GM12865 (cell line): ENCODE results near the gene ZFPM1.

Experiments
- DNase-seq: peaks from one replicate; pipeline ENCODE4 v3.0.0; 2010; ENCODE audit warnings: low read depth
- H3K4me3 ChIP-seq: 2 replicates; pipeline ENCODE4 v1.5.1; 2011; ENCODE audit warnings: mild to moderate bottlenecking, low read depth, low read length, control low read depth
- CTCF ChIP-seq: IDR thresholded peaks from 2 replicates; pipeline ENCODE4 v1.5.1; 2011; ENCODE audit warnings: low read length, control low read depth, low read depth, inconsistent platforms; ENCODE audit not compliant: insufficient read depth; ENCODE audit errors: missing control alignments

ZFPM1 gene

GRCh38 chr16:88566158-88566557, 113.1 kb downstream of the ZFPM1 start:
- TF ChIP-seq CTCF: no peak
- no peak overlapping the region for H3K4me3 ChIP-seq
- DNase-seq: no peak

- DNase-seq: no peak
- TF ChIP-seq CTCF: no peak
- H3K4me3 ChIP-seq: peak overlapping the region; percentile 92
These were observed 115.9 kb downstream of the ZFPM1 start for GRCh38 chr16:88568710-88569613.

- TF ChIP-seq CTCF: no peak
- H3K4me3 ChIP-seq: peak overlapping the region; percentile 92
- no peak for DNase-seq
These were observed 116.5 kb downstream of the ZFPM1 start for GRCh38 chr16:88569614-88569984.

- TF ChIP-seq CTCF: no peak
- peak within 1 kb of the TSS; percentile 92 for H3K4me3 ChIP-seq
- DNase-seq: peak; percentile 98
These were observed 117.1 kb downstream of the ZFPM1 start, which contains the start of gene ZC3H18 for GRCh38 chr16:88569985-88570690. Gene ZC3H18 (plus strand): TSS chr16:88570403. CDS start chr16:88577124, 6,721 bp downstream.

GRCh38 chr16:88570691-88571092, 117.6 kb downstream of the ZFPM1 start:
- DNase-seq: peak; percentile 41
- H3K4me3 ChIP-seq: peak overlapping the region; percentile 73
- no peak for TF ChIP-seq CTCF

GRCh38 chr16:88575251-88575650, 122.2 kb downstream of the ZFPM1 start:
- no peak for DNase-seq
- no peak for TF ChIP-seq CTCF

GRCh38 chr16:88576307-88576706, 123.2 kb downstream of the ZFPM1 start:
- DNase-seq: no peak
- H3K4me3 ChIP-seq: no peak overlapping the region
- TF ChIP-seq CTCF: no peak

More at GRCh38 chr16:88575251-88575650, 122.2 kb downstream of the ZFPM1 start:
- no peak overlapping the region for H3K4me3 ChIP-seq
